Measurements from ENCODE around the gene MINPP1. TPM values are rescaled to one million over a fixed set of nuclear protein-coding genes. Genes with fewer than 3 reads are reported as not detected.

Gene MINPP1
- total RNA-seq, 1 experiment from 2014 or later = 13.5 TPM

DNA sequence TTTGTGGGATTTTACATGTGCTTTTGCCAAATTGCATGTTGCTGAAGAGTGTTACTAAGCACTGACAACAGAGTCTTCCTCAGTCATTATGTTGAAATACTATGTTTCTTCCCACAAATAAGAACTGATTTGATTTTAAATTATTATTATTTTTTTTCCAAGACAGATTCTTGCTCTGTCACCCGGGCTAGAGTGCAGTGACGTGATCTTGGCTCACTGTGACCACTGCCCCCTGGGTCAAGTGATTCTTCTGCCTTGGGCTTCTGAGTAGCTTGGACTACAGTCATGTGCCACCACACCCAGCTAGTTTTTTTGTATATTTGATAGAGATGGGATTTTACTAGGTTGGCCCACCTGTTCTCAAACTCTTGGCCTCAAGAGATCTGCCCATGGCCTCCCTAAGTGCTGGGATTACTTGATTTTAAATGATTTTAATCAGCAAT lies 42.3 kb downstream of the MINPP1 start:
- CTCF ChIA-PET = no interaction called here
- intact Hi-C loops (cut with micrococcal nuclease; ENCODE audit: unreplicated experiment) = no loop called here
- Histone ChIP-seq H3K4me1 (ENCODE audit: insufficient read depth, low read length, poor library complexity, severe bottlenecking) (no peaks in the 10 kb centered on the region), H3K27me3 (replicated peaks; ENCODE audit: insufficient read depth, low read depth, low read length, poor library complexity) (no peaks in the 10 kb centered on the region), H3K4me3 (ENCODE audit: low read depth, low read length, poor library complexity, severe bottlenecking) (no peak overlapping the region), H3K36me3 (ENCODE audit: insufficient read depth, low read length, poor library complexity, severe bottlenecking) (no peaks in the 10 kb centered on the region), H3K27ac (ENCODE audit: low read depth, low read length, poor library complexity, severe bottlenecking) (no peak overlapping the region), H3K9me3 (ENCODE audit: low read depth, low read length, poor library complexity, severe bottlenecking) (no peaks in the 10 kb centered on the region)
- POLR2A ChIA-PET (ENCODE audit: low non-redundant PET) = no interaction called here
- no peak for DNase-seq (ENCODE audit: low spot score)
- no TSS peak for BruUV-seq (replicated peaks)
- TF ChIP-seq, protein P1, sequence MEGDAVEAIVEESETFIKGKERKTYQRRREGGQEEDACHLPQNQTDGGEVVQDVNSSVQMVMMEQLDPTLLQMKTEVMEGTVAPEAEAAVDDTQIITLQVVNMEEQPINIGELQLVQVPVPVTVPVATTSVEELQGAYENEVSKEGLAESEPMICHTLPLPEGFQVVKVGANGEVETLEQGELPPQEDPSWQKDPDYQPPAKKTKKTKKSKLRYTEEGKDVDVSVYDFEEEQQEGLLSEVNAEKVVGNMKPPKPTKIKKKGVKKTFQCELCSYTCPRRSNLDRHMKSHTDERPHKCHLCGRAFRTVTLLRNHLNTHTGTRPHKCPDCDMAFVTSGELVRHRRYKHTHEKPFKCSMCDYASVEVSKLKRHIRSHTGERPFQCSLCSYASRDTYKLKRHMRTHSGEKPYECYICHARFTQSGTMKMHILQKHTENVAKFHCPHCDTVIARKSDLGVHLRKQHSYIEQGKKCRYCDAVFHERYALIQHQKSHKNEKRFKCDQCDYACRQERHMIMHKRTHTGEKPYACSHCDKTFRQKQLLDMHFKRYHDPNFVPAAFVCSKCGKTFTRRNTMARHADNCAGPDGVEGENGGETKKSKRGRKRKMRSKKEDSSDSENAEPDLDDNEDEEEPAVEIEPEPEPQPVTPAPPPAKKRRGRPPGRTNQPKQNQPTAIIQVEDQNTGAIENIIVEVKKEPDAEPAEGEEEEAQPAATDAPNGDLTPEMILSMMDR (conservative IDR thresholded peaks at IDR 0.05; ENCODE audit: low read depth, low read length) = no peak
- TF ChIP-seq EZH2 (IDR thresholded peaks at IDR 0.05; ENCODE audit: borderline replicate concordance, low read depth, low read length, poor library complexity, severe bottlenecking) = no peak

DNA sequence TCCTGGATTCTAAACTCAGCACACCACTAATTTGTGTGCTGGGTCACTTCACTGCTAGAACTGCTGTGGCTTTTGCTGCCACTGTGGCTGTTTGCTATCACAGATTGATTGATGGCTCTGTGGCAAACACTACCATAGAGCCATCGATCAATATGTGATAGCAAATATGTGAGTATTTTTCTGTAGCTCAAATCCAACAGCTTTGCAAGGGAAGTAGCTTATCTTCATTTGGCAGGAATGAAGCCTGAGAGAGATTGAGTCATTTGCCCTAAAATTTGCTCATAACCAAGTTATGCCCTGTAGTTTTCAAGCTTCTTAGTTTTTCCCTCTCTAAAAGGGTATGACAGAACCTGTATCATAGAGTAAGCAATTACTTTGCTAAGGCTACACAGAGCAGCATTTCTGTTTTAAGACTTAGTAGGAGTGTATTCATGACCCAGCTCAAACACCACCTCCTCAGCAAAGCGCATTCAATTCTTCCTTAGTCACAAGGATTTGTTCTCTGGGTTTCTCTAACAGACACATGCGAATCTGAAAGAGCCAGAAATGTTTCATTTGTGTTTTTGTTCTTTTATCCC lies 43.1 kb downstream of the MINPP1 start:
- CTCF ChIA-PET = no interaction called here

DNA sequence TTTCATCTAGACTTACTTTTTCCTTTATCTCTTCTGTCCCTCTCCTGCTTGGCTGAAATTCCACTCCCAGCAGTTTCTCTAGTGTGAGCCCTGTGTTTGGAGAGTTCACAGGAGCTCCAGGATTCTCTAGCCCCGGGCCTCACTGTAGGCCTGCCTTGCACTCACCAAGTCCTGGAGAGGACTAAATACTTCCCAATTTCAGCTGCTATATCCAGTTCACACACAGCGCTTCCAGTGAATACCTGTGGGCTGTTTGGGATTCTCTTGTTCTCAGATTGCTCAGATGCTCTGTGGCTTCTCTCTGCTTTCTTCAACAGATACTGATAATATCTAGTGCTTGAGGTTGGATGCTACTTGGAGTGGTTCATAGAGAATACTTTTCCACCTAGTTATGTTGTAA lies 46.0 kb downstream of the MINPP1 start:
- BruUV-seq (replicated peaks) = no TSS peak
- DNase-seq (ENCODE audit: low spot score) = no peak

More for the DNA sequence above, 43.1 kb downstream of the MINPP1 start:
- Histone ChIP-seq H3K27me3 (replicated peaks; ENCODE audit: insufficient read depth, low read depth, low read length, poor library complexity) (no peaks in the 10 kb centered on the region), H3K36me3 (ENCODE audit: insufficient read depth, low read length, poor library complexity, severe bottlenecking) (no peaks in the 10 kb centered on the region), H3K4me1 (ENCODE audit: insufficient read depth, low read length, poor library complexity, severe bottlenecking) (no peaks in the 10 kb centered on the region), H3K27ac (ENCODE audit: low read depth, low read length, poor library complexity, severe bottlenecking) (no peak overlapping the region), H3K4me3 (ENCODE audit: low read depth, low read length, poor library complexity, severe bottlenecking) (no peak overlapping the region), H3K9me3 (ENCODE audit: low read depth, low read length, poor library complexity, severe bottlenecking) (no peaks in the 10 kb centered on the region)
- TF ChIP-seq EZH2 (IDR thresholded peaks at IDR 0.05; ENCODE audit: borderline replicate concordance, low read depth, low read length, poor library complexity, severe bottlenecking) = no peak
- TF ChIP-seq, protein P1 (conservative IDR thresholded peaks at IDR 0.05; ENCODE audit: low read depth, low read length) = no peak
- POLR2A ChIA-PET (ENCODE audit: low non-redundant PET) = no interaction called here
- DNase-seq (ENCODE audit: low spot score) = no peak
- intact Hi-C loops (cut with micrococcal nuclease; ENCODE audit: unreplicated experiment) = no loop called here
- BruUV-seq (replicated peaks) = no TSS peak

DNA sequence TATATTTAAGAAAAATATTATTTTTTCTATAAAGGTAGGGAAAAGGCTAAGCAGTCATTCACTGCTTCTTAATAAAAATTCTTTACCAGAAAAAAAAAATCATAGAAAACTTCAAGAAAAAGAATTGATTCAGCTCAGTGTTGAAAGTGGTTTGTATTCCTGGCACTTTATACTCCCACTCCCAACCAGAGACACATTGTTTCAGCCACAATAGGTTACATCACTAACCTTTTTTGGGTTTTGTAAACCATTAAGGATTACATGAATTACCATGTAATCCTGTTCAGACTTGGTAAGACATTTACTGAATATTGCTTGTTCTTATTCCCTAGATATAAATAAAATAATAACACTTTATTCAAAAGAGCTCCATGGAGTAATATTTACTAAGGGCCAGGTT lies 46.6 kb downstream of the MINPP1 start:
- DNase-seq (ENCODE audit: low spot score) = no peak
- TF ChIP-seq, protein P1 (conservative IDR thresholded peaks at IDR 0.05; ENCODE audit: low read depth, low read length) = no peak
- no peak for TF ChIP-seq EZH2 (IDR thresholded peaks at IDR 0.05; ENCODE audit: borderline replicate concordance, low read depth, low read length, poor library complexity, severe bottlenecking)
- Histone ChIP-seq H3K9me3 (ENCODE audit: low read depth, low read length, poor library complexity, severe bottlenecking) (no peaks in the 10 kb centered on the region), H3K4me1 (ENCODE audit: insufficient read depth, low read length, poor library complexity, severe bottlenecking) (no peaks in the 10 kb centered on the region), H3K36me3 (ENCODE audit: insufficient read depth, low read length, poor library complexity, severe bottlenecking) (no peaks in the 10 kb centered on the region), H3K4me3 (ENCODE audit: low read depth, low read length, poor library complexity, severe bottlenecking) (no peak overlapping the region), H3K27ac (ENCODE audit: low read depth, low read length, poor library complexity, severe bottlenecking) (no peak overlapping the region), H3K27me3 (replicated peaks; ENCODE audit: insufficient read depth, low read depth, low read length, poor library complexity) (no peaks in the 10 kb centered on the region)
- CTCF ChIA-PET = no interaction called here
- POLR2A ChIA-PET (ENCODE audit: low non-redundant PET) = no interaction called here
- no TSS peak for BruUV-seq (replicated peaks)
- intact Hi-C loops (cut with micrococcal nuclease; ENCODE audit: unreplicated experiment) = no loop called here

More for the DNA sequence above, 46.0 kb downstream of the MINPP1 start:
- TF ChIP-seq EZH2 (IDR thresholded peaks at IDR 0.05; ENCODE audit: borderline replicate concordance, low read depth, low read length, poor library complexity, severe bottlenecking) = no peak
- intact Hi-C loops (cut with micrococcal nuclease; ENCODE audit: unreplicated experiment) = no loop called here
- CTCF ChIA-PET = no interaction called here
- Histone ChIP-seq H3K36me3 (ENCODE audit: insufficient read depth, low read length, poor library complexity, severe bottlenecking) (no peaks in the 10 kb centered on the region), H3K4me1 (ENCODE audit: insufficient read depth, low read length, poor library complexity, severe bottlenecking) (no peaks in the 10 kb centered on the region), H3K27ac (ENCODE audit: low read depth, low read length, poor library complexity, severe bottlenecking) (no peak overlapping the region), H3K27me3 (replicated peaks; ENCODE audit: insufficient read depth, low read depth, low read length, poor library complexity) (no peaks in the 10 kb centered on the region), H3K4me3 (ENCODE audit: low read depth, low read length, poor library complexity, severe bottlenecking) (no peak overlapping the region), H3K9me3 (ENCODE audit: low read depth, low read length, poor library complexity, severe bottlenecking) (no peaks in the 10 kb centered on the region)
- POLR2A ChIA-PET (ENCODE audit: low non-redundant PET) = no interaction called here
